ENCODE data around the gene XYLT1.

The XYLT1 gene

DNA sequence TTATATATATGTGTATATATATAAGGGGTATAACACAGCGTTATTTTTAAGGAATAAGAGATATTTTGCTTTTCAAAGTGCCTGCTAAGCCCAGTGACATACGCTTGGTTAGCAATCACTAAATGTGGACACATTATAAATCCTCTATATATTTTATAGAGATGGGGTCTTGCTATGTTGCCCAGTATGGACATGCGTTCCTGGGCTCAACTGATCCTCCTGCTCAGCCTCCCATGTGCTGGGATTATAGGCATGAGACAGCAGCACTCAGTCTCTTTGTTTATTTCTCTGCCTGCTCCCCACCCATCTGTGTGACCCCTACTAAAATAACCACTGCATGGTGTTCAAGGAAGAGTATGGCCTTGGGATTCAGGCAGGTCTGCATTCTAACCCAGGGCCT lies 63.4 kb downstream of the XYLT1 start:
- H3K36me3 ChIP-seq (ENCODE audit: control insufficient read depth, insufficient read depth, low read length) = no peaks in the 10 kb centered on the region
- H3K9ac ChIP-seq (ENCODE audit: low read depth, low read length) = no peak overlapping the region

DNA sequence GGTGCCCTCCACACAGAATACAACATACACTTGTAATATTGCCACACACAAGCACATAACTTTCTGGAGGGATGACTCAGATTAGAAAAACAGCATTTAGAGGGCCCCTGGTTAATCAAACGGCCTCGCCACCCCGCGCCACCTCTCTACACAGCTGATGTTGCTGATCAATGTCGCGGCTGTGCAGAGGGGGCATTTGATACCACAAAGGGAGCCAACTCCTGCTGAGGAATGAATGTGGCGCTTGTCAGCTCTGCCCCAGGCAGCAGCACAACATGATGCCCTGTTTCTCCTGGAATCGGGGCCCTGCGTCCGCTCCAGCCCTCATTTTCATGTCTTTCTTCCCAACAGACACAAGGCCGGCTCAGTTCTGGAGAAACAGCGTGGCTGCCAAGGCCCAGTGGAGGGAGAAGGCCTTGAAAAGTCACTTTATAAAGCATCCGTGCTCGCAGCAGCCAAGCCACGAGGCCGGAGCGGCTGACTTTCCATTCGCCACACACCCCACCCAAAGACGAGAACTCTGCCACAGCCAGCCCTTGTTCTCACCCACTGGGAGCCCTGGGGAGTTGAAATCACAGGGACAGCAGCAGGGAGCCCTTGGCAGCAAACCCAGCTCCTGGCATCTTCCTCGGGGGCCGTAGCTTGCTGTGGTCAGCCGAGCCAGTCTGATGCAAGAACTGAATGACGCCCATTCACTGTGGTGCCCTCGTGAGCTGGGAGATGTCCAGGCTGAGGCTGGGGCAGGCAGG lies 65.6 kb downstream of the XYLT1 start:
- H3K4me3 ChIP-seq (ENCODE audit: low read depth, low read length) = no peak overlapping the region
- no peaks in the 10 kb centered on the region for H3K4me1 ChIP-seq (ENCODE audit: control insufficient read depth, insufficient read depth, low read length)
- no peaks in the 10 kb centered on the region for H3K36me3 ChIP-seq (ENCODE audit: control insufficient read depth, insufficient read depth, low read length)
- H3K9ac ChIP-seq (ENCODE audit: low read depth, low read length) = no peak overlapping the region
- H3K27me3 ChIP-seq (ENCODE audit: control insufficient read depth, insufficient read depth, low read length) = no peaks in the 10 kb centered on the region
- H3K9me3 ChIP-seq (ENCODE audit: control insufficient read depth, insufficient read depth, low read length) = no peaks in the 10 kb centered on the region

More for the DNA sequence above, 63.4 kb downstream of the XYLT1 start:
- no peaks in the 10 kb centered on the region for H3K9me3 ChIP-seq (ENCODE audit: control insufficient read depth, insufficient read depth, low read length)
- H3K27me3 ChIP-seq (ENCODE audit: control insufficient read depth, insufficient read depth, low read length) = no peaks in the 10 kb centered on the region
- H3K4me3 ChIP-seq (ENCODE audit: low read depth, low read length) = no peak overlapping the region
- H3K4me1 ChIP-seq (ENCODE audit: control insufficient read depth, insufficient read depth, low read length) = no peaks in the 10 kb centered on the region

DNA sequence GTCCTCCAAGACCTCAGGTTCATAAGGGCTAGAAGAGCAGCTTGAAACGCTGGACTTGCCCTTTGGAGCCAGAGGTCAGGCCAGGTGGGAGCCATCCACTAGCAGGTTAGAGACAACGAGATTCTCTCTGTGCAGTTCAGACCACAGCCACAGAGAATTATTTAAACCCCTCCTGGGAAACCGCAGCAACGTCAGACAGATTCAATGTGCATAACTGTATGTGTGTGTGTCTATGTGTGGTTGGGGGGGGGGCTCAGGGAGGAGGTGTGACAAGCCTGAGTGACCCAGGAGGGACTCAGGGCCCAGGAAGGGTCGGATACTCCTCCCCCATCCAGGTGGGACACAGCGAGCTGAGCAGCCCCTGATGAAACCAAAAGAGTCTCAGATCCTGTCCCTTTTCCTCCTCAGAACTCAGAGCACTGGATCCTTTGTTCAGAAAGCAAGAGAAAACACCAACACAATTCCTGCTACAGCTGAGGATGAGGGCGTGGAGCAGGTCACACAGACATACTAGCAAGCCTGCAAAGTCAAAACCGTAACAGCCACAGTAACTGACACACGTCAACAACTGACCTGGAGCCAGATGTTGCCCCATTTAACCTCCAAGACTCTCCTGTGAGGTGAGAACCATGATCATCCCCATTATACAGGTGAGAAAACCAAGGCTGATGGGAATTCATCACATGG lies 66.8 kb downstream of the XYLT1 start:
- Histone ChIP-seq H3K9ac (ENCODE audit: low read depth, low read length) (no peak overlapping the region), H3K4me1 (ENCODE audit: control insufficient read depth, insufficient read depth, low read length) (no peaks in the 10 kb centered on the region), H3K9me3 (ENCODE audit: control insufficient read depth, insufficient read depth, low read length) (no peaks in the 10 kb centered on the region), H3K36me3 (ENCODE audit: control insufficient read depth, insufficient read depth, low read length) (no peaks in the 10 kb centered on the region), H3K4me3 (ENCODE audit: low read depth, low read length) (no peak overlapping the region), H3K27me3 (ENCODE audit: control insufficient read depth, insufficient read depth, low read length) (no peaks in the 10 kb centered on the region)

DNA sequence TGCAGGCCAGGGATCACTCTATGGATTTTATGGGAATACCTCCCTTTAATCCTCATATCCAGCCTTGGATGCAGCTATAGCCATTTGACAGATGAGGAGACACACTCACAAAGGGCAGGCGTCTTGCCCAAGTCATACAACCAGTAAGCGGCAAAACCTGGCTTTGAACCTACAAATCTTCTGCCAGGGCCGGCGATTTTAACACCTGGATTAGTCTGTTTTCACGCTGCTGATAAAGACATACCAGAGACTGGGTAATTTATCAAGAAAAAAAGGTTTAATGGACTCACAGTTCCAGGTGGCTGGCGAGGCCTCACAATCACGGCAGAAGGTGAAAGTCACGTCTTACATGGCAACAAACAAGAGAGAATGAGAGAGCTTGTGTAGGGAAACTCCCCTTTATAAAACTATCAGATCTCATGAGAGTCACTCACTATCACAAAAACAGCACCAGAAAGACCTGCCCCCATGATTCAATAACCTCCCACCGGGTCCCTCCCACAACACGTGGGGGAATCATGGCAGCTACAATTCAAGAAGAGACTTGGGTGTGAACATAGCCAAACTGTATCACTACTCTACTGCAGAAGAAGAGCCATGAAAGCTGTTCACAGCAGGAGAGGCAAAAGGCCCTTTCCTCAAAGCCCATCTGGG lies 67.5 kb downstream of the XYLT1 start:
- no peaks in the 10 kb centered on the region for H3K27me3 ChIP-seq (ENCODE audit: control insufficient read depth, insufficient read depth, low read length)
- H3K9me3 ChIP-seq (ENCODE audit: control insufficient read depth, insufficient read depth, low read length) = no peaks in the 10 kb centered on the region
- H3K4me3 ChIP-seq (ENCODE audit: low read depth, low read length) = no peak overlapping the region
- H3K4me1 ChIP-seq (ENCODE audit: control insufficient read depth, insufficient read depth, low read length) = no peaks in the 10 kb centered on the region
- no peaks in the 10 kb centered on the region for H3K36me3 ChIP-seq (ENCODE audit: control insufficient read depth, insufficient read depth, low read length)
- no peak overlapping the region for H3K9ac ChIP-seq (ENCODE audit: low read depth, low read length)

DNA sequence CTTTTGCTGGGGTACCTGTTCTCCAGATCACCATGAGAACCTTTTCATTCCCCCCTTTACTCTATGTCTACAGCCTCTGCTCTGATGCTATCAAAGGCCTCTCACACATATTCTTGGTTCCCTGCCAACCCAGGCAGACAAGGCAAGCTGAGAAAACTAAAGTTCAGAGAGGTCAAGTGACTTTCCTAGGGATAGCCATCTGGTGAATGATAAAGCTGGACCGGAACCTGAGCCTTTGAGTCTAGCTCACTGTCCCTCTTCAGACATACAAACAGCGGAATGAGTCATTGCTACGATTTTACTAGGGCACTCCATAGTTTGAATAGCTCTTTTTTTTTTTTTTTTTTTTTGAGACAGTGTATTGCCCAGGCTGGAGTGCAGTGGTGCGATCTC lies 73.3 kb downstream of the XYLT1 start:
- Histone ChIP-seq H3K9me3 (ENCODE audit: control insufficient read depth, insufficient read depth, low read length) (no peaks in the 10 kb centered on the region), H3K27me3 (ENCODE audit: control insufficient read depth, insufficient read depth, low read length) (no peaks in the 10 kb centered on the region), H3K9ac (ENCODE audit: low read depth, low read length) (no peak overlapping the region), H3K36me3 (ENCODE audit: control insufficient read depth, insufficient read depth, low read length) (no peaks in the 10 kb centered on the region), H3K4me1 (ENCODE audit: control insufficient read depth, insufficient read depth, low read length) (peaks cover 9% of the 10 kb centered on the region), H3K4me3 (ENCODE audit: low read depth, low read length) (no peak overlapping the region)

DNA sequence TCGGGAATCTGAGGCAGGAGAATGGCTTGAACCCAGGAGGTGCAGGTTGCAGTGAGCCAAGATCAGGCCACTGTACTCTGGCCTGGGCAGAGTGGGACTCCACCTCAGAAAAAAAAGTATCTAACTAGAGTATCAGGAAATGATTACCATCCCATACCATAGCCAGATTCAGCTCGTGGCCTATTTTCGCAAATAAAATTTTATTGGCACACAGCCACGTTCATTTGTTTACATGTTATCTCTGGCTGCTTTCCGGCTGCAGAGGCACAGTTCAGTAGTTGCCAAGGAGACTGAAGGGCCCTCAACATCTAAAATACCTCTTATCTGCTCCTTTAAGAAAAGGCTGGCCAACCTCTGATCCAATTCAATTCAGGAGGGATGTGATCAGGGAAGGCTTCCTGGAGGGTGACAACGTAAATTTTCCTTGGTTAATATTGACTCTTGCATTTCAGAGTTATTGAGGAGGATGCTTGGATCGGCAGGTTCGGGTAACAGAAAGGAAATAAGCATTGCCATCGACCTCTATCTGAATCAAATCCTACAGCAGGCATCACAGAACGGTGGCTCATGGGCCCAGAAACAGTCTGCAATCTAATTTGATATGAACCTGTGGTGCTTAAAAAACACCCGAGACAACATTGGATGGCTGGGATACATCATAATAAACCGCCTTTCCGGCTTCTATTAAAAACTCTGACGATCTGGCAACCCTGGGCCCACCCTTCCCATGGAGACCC lies 73.8 kb downstream of the XYLT1 start:
- no peak overlapping the region for H3K9ac ChIP-seq (ENCODE audit: low read depth, low read length)
- H3K36me3 ChIP-seq (ENCODE audit: control insufficient read depth, insufficient read depth, low read length) = no peaks in the 10 kb centered on the region
- no peaks in the 10 kb centered on the region for H3K27me3 ChIP-seq (ENCODE audit: control insufficient read depth, insufficient read depth, low read length)
- H3K9me3 ChIP-seq (ENCODE audit: control insufficient read depth, insufficient read depth, low read length) = no peaks in the 10 kb centered on the region
- no peak overlapping the region for H3K4me3 ChIP-seq (ENCODE audit: low read depth, low read length)
- peaks cover 11% of the 10 kb centered on the region for H3K4me1 ChIP-seq (ENCODE audit: control insufficient read depth, insufficient read depth, low read length)

DNA sequence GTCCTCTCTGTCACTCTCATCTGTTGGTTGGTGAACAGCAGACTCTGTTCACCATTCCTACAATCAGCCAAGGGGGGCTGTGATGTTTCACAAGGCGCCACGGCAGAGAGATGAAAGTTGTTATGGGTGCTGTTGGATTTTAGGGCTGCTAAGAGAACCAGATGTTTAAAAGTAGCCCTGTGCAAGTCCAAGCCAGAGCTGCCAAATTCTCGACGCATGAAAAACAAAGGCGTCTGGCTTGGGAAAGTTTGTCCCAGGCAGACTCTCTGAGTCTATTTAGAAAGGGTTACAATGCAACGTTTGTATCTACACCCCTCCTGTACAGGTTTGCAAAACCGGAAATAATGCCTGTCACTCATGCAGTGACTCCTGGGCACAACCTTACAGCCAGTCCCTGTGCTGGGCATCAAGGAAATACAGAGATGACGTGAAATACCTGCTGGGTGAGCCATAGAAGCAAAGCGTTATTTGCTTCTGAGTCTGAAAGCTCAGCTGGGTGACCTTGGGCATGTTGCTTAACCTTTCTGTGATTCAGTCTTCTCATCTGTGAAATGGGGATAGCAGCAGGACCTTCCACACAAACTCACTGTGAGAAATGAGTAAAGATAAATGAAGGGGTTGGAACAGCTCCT lies 74.8 kb downstream of the XYLT1 start:
- H3K27me3 ChIP-seq (ENCODE audit: control insufficient read depth, insufficient read depth, low read length) = no peaks in the 10 kb centered on the region
- H3K9ac ChIP-seq (ENCODE audit: low read depth, low read length) = no peak overlapping the region
- no peaks in the 10 kb centered on the region for H3K9me3 ChIP-seq (ENCODE audit: control insufficient read depth, insufficient read depth, low read length)
- H3K36me3 ChIP-seq (ENCODE audit: control insufficient read depth, insufficient read depth, low read length) = no peaks in the 10 kb centered on the region
- peaks cover 11% of the 10 kb centered on the region for H3K4me1 ChIP-seq (ENCODE audit: control insufficient read depth, insufficient read depth, low read length)
- H3K4me3 ChIP-seq (ENCODE audit: low read depth, low read length) = no peak overlapping the region

DNA sequence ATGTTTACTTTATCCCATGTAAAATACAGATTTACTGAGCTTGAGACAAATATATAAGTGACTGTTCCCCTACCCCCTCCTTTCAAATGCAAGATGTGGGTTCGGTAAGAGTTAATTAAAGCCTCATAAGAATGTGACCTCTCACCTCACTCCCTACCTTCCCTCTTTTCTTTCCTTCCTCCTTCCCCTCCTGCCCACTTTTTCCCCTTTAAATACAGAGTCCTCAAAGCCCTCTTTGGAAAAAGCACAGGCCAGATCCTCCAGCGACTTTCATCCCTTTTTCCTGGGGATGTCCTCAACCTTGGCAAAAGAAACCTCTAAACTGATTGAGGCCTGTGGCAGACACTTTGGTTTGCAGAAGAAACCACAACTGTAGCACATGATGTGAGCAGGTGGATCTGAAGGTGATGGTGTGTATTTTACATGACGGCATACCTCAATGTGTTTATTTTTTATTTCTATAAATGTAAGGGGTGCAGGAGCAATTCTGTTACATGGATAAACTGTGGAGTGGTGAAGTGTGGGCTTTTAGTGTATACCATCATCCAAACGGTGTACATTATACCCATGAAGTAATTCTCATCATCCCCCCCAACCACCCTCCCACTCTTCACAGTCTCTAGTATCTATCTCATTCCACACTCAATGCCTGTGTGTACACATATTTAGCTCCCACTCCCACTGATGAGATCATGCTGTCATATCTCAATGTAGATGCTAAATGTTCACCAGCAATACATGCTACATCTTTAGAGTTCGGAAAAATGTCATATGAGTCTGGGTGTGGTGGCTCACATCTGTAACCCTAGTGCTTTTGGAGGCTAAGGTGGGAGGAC lies 77.7 kb downstream of the XYLT1 start:
- H3K9ac ChIP-seq (ENCODE audit: low read depth, low read length) = no peak overlapping the region
- H3K9me3 ChIP-seq (ENCODE audit: control insufficient read depth, insufficient read depth, low read length) = no peaks in the 10 kb centered on the region
- H3K4me3 ChIP-seq (ENCODE audit: low read depth, low read length) = no peak overlapping the region
- no peaks in the 10 kb centered on the region for H3K27me3 ChIP-seq (ENCODE audit: control insufficient read depth, insufficient read depth, low read length)
- peaks cover 14% of the 10 kb centered on the region for H3K4me1 ChIP-seq (ENCODE audit: control insufficient read depth, insufficient read depth, low read length)
- no peaks in the 10 kb centered on the region for H3K36me3 ChIP-seq (ENCODE audit: control insufficient read depth, insufficient read depth, low read length)

DNA sequence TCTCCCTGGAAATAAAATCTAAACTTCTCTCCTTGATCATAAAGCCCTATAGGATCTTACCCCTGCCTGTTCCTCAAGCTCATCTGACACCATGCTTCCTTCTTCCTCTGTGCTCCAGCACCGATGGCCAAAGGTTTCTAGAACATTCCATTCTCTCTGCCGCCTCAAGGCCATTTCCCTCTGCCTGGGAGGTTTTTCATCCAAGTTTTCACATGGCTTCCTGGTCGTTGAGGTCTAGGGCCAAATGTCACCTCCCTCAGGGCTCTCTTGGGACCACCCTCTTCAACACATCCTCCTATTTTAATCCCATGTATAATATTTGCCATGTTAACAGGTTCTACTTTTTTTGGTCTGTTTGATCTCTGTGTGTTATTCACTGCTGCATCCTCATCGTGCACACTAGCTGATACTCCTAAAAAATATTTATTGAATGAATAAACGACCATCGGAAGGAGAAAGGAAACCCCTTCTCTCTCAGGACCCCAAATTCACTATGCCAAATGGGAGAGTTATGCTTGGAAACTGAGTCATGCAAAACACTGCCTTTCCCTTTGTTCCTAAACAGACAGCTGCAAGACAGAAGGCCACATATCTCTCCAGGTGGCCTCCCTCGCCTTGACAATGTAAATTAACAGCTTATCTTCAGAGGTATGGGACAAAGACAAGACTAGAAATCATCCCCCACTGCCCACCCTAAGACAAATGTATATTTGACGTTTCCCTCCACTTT lies 78.5 kb downstream of the XYLT1 start:
- H3K9ac ChIP-seq (ENCODE audit: low read depth, low read length) = no peak overlapping the region
- no peaks in the 10 kb centered on the region for H3K9me3 ChIP-seq (ENCODE audit: control insufficient read depth, insufficient read depth, low read length)
- no peaks in the 10 kb centered on the region for H3K36me3 ChIP-seq (ENCODE audit: control insufficient read depth, insufficient read depth, low read length)
- H3K4me3 ChIP-seq (ENCODE audit: low read depth, low read length) = no peak overlapping the region
- H3K27me3 ChIP-seq (ENCODE audit: control insufficient read depth, insufficient read depth, low read length) = no peaks in the 10 kb centered on the region
- peaks cover 19% of the 10 kb centered on the region for H3K4me1 ChIP-seq (ENCODE audit: control insufficient read depth, insufficient read depth, low read length)

DNA sequence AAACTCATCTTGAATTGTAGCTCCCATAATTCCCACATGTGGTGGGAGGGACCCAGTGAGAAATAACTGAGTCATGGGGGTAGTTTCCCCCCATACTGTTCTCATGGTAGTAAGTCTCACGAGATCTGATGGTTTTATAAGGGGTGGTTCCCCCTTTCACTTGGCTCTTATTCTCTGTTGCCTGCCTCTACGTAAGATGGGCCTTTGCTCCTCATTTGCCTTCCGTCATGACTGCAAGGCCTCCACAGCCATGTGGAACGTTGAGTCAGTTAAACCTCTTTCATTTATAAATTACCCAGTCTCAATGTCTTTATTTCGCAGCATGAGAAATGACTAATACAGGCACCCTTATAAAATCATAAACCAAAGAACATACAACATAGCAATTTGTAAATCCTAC lies 79.0 kb downstream of the XYLT1 start:
- H3K4me3 ChIP-seq (ENCODE audit: low read depth, low read length) = no peak overlapping the region
- no peaks in the 10 kb centered on the region for H3K36me3 ChIP-seq (ENCODE audit: control insufficient read depth, insufficient read depth, low read length)
- no peaks in the 10 kb centered on the region for H3K9me3 ChIP-seq (ENCODE audit: control insufficient read depth, insufficient read depth, low read length)
- peaks cover 25% of the 10 kb centered on the region for H3K4me1 ChIP-seq (ENCODE audit: control insufficient read depth, insufficient read depth, low read length)
- H3K27me3 ChIP-seq (ENCODE audit: control insufficient read depth, insufficient read depth, low read length) = no peaks in the 10 kb centered on the region
- no peak overlapping the region for H3K9ac ChIP-seq (ENCODE audit: low read depth, low read length)

All from iPS-15b (cell line).